GM19193 (cell line): ENCODE results near the gene TMEM186.

Experiments
- POLR2A ChIP-seq: IDR thresholded peaks from 4 replicates; pipeline ENCODE4 v1.6.1; 2011; ENCODE audit not compliant: insufficient read depth, insufficient read length; ENCODE audit errors: extremely low read depth

The TMEM186 gene

DNA sequence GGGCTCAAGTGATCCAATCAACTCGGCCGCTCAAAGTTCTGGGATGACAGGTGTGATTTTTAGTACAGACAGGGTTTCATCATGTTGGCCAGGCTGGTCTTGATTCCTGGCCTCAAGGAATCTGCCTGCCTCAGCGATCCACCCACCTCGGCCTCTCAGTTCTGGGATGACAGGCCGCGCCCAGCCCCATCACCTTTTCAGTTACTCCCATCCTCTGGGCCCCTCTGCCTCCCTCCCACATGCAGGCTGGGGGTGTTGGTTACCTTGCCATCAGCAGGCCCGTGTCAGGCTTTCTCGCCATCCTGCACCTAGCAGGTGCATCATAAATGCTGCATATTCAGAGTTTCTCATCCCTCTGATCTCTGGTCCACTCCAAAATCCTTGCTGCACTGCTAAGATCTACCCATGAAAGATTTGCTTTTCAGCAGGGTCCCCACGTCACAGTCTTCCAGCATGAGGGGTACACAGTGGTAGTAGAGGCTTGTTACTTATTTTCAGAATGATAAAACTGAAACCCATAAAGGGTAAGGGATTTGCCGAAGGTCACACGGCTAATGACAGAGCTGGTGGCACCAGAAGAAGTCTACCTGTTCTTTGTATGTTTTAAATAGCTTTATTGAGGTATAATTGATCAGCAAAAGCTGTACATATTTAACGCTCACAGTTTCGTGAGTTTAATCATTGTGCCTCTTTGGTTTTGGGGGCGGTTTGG, 16.8 kb upstream of the TMEM186 start:
- no peak for TF ChIP-seq POLR2A

DNA sequence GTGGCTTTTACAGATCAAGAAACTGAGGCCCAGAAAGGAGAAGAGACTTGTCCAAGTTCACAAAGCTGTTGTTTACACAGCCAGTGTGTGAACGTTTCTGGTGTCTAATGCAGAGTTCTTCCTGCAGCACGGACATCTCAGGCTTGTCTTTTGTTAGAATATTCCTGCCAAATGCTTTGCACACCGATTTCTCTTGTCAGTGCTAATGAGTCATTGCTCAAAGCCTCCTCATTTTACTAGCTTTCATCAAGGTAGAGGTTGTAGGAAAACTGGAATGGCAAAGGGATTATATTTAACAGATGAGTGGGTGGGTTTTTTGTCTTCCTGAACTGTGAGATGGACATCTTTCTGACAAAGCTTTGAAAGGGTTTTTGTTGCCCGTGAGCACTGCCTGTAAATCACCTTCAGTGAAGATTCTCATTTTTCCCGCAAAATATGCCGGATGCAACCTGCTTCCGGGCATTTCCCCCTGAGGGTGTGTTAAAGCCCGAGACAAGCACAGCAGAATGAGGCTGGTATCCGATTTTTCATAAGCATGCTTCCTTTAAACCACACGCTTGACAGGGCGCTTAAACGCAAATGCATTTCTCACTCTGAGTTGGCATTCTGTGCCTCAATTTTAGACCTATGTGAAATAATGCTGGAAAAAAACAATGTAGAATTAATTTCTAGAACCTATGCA, 14.9 kb upstream of the TMEM186 start:
- no peak for TF ChIP-seq POLR2A

DNA sequence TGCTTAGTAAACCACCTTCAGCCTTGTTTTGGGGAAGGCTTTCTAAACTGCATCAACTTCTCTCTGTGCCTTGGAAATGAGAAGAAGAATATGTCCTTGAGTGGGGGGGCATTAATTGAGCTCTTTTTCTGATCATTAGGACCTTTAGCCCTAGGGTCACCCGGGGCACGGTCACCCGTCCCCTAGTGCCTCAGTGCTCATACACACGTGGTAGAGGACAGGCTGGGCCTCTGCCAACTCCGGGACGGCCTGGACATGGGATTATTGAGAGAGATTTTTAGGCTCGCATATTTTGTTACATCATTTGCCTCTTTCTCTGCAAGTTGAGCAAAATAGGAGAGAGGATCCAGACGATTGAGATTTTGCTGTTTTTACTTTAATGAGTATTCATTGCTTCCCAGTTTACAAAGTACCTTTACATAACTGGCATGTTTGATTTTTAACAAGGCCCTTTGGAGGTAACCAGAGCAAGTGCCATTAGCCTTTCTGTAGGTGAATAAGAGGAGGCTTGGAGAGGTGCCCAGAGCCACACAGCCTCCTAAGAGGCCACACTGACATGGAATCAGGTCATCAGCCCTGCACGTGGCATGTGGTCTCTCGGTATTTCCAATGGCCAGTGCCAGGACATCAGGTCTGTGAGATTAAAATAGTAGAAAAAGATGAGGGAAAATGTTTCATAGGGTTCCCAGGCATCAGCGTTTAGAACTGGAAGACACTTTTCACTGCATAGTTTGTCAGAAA, 11.3 kb upstream of the TMEM186 start:
- TF ChIP-seq POLR2A = no peak

DNA sequence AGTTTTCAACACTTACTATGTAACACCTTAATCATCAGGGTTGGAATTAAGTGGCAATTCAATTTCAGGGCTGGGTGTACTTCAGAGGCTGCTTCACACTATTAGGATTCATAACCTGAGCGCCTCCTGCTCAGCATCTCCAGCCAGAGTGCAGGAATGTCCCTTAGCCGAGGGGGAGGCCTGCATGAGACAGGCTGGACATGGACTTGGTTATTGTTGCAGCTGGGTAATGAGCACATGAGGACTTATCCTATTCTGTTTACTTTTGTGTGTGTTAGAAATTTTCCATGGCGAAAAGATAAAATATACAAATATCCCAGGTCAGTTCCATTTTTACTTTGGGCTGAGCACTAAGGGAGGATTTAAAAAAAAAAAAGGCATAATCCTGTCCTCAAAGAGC, 10.6 kb upstream of the TMEM186 start:
- no peak for TF ChIP-seq POLR2A

DNA sequence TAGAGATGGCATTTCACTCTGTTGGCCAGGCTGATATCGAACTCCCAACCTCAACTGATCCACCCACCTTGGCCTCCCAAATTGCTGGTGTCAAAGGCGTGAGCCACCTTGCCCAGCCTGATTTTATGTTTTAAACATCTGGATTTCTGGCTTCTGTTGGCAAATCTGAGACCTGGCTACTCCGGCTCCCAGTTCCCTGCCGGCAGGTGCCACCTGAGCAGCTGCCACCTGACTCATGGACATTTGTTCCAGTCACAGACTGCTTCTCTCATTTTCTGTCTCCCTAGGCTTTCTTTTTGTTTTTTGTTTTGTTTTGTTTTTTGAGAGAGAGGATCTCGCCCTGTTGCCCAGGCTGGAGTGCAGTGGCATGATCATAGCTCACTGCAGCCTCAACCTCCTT, 9.8 kb upstream of the TMEM186 start:
- no peak for TF ChIP-seq POLR2A

DNA sequence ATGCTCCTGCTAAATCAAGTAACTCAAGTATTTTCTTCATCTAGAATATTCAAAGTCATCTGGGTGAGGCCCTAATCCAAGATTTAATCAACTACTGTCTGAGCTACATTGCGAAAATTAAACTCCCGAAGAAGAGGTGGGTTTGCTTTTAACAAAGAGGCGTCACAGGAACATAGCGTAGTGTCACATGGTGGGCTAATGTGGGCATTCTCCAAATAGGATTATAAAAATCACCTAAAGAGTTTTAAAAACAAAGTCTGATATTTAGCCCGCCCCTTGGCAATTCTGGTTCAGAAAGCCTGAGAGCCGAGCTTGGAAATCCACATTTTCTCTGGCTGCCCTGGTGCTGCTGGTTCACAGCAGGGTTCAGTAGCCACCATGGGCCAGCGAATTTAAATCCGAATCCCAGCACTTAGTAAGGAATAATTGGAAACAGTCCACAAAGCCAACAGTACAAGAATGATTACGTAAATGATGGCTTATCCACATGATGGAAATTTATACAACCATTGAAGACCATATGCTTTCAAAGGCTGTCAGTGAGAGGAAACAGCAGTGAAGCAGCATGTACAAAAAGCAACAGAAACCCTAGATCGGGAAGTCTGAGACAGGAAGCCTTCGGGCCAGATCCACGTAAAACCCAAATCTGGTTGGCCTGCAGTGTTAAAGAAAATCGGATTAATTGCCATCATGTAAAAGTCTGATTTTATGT, 9.0 kb upstream of the TMEM186 start:
- TF ChIP-seq POLR2A = no peak

DNA sequence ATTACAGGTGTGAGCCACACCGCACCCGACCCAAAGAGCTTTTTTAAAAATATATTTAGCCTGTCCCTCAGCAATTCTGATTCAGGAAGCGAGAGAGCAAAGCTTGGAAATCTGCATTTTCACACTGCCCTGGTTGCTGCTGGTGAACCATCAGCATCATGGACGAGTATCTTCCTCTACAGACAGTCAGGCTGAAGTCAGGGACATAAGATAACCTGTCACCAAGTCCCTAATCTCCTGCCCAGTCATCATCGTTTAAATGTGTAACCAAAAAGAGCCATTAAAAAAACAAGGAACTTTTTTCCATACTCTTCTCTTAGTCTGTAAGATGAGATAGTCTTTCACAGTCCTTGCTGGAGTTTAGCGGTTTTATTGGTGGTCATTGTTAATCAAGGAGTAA, 6.9 kb upstream of the TMEM186 start:
- no peak for TF ChIP-seq POLR2A

DNA sequence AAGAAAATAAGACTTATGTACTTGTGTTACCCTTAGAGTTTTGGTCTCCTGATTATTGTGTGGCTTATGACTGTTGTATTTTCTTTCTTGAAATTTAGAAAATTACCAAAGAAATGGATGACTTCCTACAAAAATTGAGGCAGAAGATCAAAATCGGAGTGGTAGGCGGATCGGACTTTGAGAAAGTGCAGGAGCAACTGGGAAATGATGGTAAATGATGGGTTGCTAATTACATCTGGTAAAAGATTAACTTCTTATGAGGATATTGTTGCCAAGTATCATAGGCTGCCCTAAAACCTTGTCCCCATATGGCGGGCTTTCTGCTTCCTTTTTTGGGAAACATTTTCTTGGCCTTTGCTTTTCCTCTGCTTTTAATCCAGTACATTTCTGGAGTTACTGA, 4.3 kb upstream of the TMEM186 start:
- no peak for TF ChIP-seq POLR2A

DNA sequence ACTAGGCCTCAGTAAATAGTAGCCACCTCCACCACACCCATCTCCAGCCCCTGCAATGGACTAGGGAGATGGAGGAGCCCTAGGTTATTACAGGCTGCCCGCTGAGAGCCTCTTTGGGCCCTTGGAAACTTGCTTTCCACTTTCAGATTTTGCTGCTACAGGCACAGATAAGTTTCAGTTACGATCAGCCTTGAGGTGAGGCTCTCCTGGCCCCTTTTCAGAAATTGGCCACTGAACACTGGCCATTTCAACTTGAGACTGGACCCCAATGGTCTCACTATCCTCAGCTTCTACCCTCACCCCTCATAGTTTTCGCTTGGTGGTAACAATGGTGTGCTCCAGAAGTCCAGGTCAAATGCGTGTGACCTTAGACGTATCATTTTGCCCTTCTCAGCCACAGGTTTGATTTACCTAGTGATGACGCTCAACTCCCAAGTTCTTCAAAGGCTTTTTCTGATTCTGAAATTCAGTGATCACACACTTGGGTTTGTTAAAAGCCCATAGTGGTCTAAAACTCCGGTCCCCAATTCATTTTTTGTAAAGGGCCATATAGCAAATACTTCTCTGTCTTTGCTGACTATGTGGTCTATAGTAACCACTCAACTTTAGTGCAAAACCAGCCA, 1.2 kb upstream of the TMEM186 start:
- no peak for TF ChIP-seq POLR2A

DNA sequence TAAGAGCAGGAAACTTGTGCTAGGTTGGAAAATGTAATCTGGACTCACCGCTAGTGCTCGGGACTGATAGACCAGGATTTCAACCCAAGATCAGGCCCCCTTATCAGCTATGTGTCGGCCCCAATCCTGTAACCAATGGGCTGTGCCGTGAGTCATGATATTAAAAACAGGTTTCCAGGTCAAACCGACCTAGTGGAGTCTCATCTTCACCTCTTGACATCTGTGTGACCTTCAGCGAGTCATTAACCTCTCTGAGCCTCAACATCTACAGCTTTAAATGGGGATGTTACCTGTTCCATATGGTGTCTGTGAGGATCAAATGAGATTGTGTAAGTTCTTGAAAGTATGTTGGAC, 712 bp upstream of the TMEM186 start:
- no peak for TF ChIP-seq POLR2A

DNA sequence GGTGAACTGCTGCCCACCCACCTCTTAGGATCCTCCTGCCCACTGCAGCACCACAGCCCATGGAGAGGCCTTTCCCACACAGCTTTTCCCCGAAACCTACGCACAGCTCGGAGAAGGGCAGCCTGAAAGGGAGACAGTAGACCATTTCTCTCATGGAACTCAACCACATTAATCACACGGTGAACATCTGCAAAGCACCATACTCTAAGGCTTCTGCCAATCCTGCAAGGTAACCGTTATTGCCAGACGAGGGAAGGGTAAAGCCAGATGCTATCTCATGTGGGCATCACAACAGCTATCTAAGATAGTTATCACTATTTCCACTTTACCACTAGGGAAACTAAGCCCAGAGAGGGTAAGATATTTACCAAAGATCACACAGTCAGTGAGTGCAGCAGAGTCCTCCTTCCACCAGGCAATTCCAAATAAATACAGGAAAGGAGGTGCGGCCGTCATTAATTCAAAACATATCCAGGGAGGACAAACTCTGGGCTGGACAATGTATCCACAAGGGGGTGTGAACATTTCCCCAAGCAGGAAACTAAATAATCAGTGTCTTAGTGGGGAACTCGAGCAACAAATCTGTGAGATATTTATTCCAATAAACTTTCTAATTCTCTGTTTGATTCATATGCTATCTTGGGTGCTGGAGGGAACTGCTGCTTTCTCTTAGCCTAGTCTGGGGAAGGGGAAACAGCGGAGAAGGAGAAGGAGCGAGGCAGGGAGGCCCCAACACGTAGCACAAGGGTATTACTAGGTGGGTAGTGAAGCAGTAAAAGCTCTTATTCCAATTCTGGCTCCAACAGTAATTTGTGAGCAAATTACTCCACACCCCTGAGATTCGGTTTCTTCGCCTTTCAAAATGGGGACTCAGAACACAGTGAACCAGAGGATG, 723 bp downstream of the TMEM186 start:
- no peak for TF ChIP-seq POLR2A

DNA sequence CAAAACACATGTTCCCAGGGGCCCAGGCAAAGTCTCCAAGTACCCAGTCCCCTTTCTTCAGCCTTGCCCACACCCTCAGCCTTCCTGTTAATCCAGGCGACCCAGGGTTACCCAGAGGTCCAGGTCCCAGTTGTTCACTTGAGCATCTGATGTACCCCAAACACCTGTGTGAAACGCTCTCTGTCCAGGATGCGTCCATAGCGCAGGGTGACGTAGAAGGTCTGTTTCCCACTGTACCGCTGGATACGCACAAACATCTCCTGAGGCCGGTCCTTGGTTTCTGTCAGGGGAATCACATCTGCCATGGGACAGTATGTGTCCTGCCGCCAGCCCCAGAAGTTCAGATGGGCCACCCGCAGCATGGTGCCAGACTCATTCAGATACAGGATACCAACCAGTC, 1.6 kb downstream of the TMEM186 start:
- no peak for TF ChIP-seq POLR2A

DNA sequence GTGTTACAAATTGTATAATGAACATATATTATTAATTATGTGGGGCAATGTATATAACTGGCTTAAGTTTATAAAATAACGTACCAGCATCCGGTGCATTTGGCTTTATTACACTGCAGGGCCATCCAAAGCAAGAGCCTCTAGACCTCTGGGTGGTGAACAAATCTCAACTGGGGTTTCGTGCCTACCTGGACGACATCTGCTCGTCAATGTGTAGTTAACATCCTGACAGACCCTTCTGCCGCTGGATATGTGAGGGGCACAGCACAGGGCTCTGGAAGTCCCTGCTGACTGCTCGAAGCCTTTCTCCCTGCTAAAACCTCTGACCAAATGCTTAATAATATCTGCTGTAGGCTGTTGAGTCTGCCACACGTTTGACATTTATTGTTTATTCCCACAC, 2.3 kb downstream of the TMEM186 start:
- no peak for TF ChIP-seq POLR2A

DNA sequence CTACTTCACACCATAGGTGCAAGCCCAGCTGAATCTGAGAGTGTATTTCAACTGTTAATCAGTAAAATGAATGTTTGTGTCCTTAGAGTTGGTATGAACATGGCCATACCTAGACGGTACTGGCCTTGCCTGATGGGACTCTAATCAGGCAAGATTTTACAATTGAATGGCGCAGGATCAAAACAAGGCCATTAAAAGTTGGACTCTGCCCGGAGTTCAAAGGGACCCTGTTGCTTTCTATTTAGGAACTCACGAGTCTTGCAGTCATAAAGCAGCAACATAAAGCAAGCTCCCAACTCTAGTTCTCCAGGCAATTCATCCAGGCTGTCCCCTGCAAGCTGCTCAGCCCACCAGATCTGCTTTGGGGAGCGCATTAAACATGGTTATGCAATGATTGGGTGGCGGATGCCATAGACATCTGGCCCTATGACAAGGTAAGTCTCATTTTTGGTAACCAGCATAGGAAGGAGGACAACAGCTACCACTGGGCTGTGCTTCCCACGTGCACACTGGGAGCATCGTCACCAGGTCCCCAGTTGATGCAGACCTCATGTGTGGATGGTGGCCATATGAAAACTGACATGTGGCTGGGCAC, 8.8 kb downstream of the TMEM186 start:
- TF ChIP-seq POLR2A = no peak

DNA sequence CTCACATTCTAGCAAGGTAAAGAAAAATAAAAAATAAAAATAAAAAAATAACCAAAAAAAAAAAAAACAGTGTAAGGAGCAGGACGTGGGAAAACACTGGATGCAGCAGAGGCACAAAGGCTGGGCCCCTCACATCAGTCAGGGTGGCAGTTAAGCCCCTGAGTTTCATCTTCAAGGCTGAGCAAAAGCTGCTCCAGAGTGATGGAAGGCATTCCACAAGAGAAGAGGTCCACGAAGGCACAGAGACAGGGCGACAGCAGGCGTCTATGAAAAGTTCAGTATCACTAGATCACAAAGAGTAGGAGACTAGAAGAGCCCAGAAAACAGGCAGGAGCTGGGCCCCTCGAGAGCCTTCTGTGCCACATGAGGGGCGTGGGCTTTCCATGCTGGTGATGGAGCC, 12.0 kb downstream of the TMEM186 start:
- TF ChIP-seq POLR2A = no peak
